Aorta (tissue), 5 donors: ENCODE results near the gene SFRP2. TPM values are rescaled to one million over a fixed set of nuclear protein-coding genes. Genes with fewer than 3 reads are reported as not detected.

Experiments used
- ATAC-seq: fragments of 200-7000 bp; cut with Tn5 transposase; one replicate; pipeline ENCODE4 v1.9.1; 2022; ENCODE audit warnings: moderate library complexity; ENCODE audit not compliant: low FRiP score
- DNase-seq, 2 donors: peaks; one replicate each; pipeline ENCODE4 v3.0.0-alpha.2; 2020
- H3K27ac ChIP-seq, 2 donors: one replicate each; pipeline ENCODE4 v1.5.1; 2013; ENCODE audit warnings: low read length in 2 of 2, mild to moderate bottlenecking in 2 of 2, moderate library complexity in 2 of 2, control low read depth in 1 of 2, inconsistent platforms in 1 of 2, low read depth in 1 of 2
- H3K27me3 ChIP-seq, 2 donors: one replicate each; pipeline ENCODE4 v1.6.1; 2013; ENCODE audit warnings: control low read depth in 1 of 2, low read length in 1 of 2, mild to moderate bottlenecking in 1 of 2, moderate library complexity in 1 of 2; ENCODE audit not compliant: insufficient read depth in 2 of 2, control insufficient read depth in 1 of 2
- H3K36me3 ChIP-seq, 2 donors: one replicate each; pipeline ENCODE4 v1.6.1; 2013; ENCODE audit warnings: control low read depth in 1 of 2, low read length in 1 of 2, mild to moderate bottlenecking in 1 of 2; ENCODE audit not compliant: insufficient read depth in 2 of 2, control insufficient read depth in 1 of 2
- H3K4me1 ChIP-seq, 2 donors: one replicate each; pipeline ENCODE4 v1.6.1; 2013; ENCODE audit warnings: low read length in 2 of 2, control low read depth in 1 of 2, mild to moderate bottlenecking in 1 of 2, moderate library complexity in 1 of 2; ENCODE audit not compliant: insufficient read depth in 2 of 2, control insufficient read depth in 1 of 2
- H3K4me3 ChIP-seq, 2 donors: one replicate each; pipeline ENCODE4 v1.5.1; 2013; ENCODE audit warnings: low read length in 2 of 2, control low read depth in 1 of 2, mild to moderate bottlenecking in 1 of 2
- H3K9me3 ChIP-seq: one replicate; pipeline ENCODE4 v1.6.1; 2013; ENCODE audit warnings: mild to moderate bottlenecking, low read length; ENCODE audit not compliant: control insufficient read depth
- WGBS, 2 donors: extraction: QIAGEN DNeasy Blood & Tissue Kit; methylation state at CpG; one replicate each; pipeline ENCODE4 v1.1.7; 2013; 5-methylcytosine and 5-hydroxymethylcytosine counted together
- intact Hi-C, 2 donors: fragments of 100-400 bp; cut with DNase I; formaldehyde crosslinking; loops; one replicate each; pipeline versions ENCODE4 v1.14.2 to v1.15.0; 2022
- polyA plus RNA-seq, 2 donors: library from polyadenylated mRNA; stranded (reverse); fragments of 200-250 nt; gene quantifications; one replicate each; pipeline ENCODE4 v1.2.3, GENCODE V29; 2013
- total RNA-seq, 2 donors: library from RNA; stranded (reverse); fragmentation: NEBNext Ultra II Directional; extraction: Animal tissue kit (Norgen Biotek cat#: 25700); gene quantifications; one replicate each; pipeline ENCODE4 v1.2.1, GENCODE V29; 2021
- donor health status: healthy with polysubstance abuse.
- donor health status: Bipolar disorder and iron deficiency.
- donor health status: DM: no; HTN: no; CAD: no.
- donor health status: DM: no; HTN: no; CAD: no.
- donor health status: DM: yes; HTN: yes; CAD: no.

The SFRP2 gene
- total and polyA plus RNA-seq, 4 donors: 0.92 to 1,198 (median 52.0) TPM

DNA sequence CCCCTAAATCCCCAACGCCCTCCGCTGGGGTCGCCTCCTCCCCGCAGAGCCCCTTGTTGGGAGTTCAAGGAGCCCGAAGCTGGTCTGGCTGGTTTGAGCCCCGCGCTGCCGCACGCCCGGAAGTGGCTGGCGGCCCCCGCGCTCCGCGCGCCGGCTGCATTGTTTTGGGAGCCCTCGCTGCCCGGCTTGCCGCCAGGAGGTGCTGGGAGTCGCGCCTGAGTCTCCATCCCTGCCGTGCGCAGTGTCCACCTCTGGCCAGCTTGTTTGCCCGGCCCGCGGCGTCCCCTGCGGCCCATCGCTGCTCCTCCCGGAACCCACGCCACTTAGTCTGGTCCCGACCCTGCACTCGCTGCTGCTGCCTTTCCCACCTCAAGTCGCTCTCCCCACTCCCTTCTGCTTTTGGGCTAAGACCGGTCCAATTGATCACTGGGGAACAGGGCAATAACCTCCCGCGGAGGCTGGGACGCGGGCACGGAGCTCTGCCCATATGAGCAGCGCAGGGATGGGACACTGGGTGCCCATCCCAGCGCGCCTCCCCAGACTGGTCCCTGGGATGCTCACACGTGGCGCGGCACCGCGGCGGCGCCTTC, 2.2 kb upstream of the SFRP2 start:
- Histone ChIP-seq H3K27ac (no peak overlapping the region), H3K4me3 (peak overlapping the region in 1 of 2 donors; percentile 5), H3K9me3 (no peaks in the 10 kb centered on the region), H3K4me1 (peaks cover 0 to 2% of the 10 kb centered on the region in 2 donors), H3K27me3 (no peaks in the 10 kb centered on the region), H3K36me3 (no peaks in the 10 kb centered on the region)
- DNase-seq: peak; percentile 60 to 85
- WGBS, 2 donors: 8% methylated on average over 44 to 51 of the region's 51 CpGs
- intact Hi-C loops: no loop called here
- ATAC-seq: peak; percentile 43

DNA sequence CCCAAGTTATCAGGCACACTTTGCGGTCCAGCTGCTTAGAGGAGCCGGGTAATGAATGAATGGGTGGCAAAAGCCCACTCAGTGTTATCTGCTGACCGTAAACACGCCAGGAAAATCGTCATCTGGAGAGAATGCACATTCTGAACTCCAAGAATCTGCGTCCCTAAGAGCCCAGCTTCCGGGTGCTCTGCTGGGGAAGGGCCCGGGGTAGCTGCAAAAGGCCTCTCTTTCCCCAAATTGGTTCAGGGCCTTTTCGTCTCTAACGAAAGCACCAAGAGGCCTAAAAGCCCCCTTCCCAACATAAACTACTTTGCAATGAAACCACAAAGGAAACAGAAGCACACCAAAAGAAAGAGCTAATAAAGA, 1.6 kb upstream of the SFRP2 start:
- Histone ChIP-seq H3K4me3 (no peak overlapping the region), H3K9me3 (no peaks in the 10 kb centered on the region), H3K36me3 (no peaks in the 10 kb centered on the region), H3K27ac (no peak overlapping the region), H3K27me3 (no peaks in the 10 kb centered on the region), H3K4me1 (peaks cover 0 to 2% of the 10 kb centered on the region in 2 donors)
- intact Hi-C loops: no loop called here
- ATAC-seq (no peak), DNase-seq (no peak)
- 91 to 93% methylated on average over 10 of the region's 10 CpGs for WGBS, 2 donors

GRCh38 chr4:153789741-153790499, 1.0 kb upstream of the SFRP2 start:
- Histone ChIP-seq H3K4me3 (no peak overlapping the region), H3K36me3 (no peaks in the 10 kb centered on the region), H3K27ac (no peak overlapping the region), H3K27me3 (no peaks in the 10 kb centered on the region), H3K4me1 (peaks cover 0 to 2% of the 10 kb centered on the region in 2 donors), H3K9me3 (no peaks in the 10 kb centered on the region)
- intact Hi-C loops: no loop called here
- WGBS, 2 donors: 64 to 73% methylated on average over 28 of the region's 28 CpGs
- DNase-seq (no peak), ATAC-seq (no peak)

- no peaks in the 10 kb centered on the region for H3K9me3 ChIP-seq
- H3K36me3 ChIP-seq: no peaks in the 10 kb centered on the region
- no peak for ATAC-seq
- 26 to 35% methylated on average over 15 of the region's 15 CpGs for WGBS, 2 donors
- no peak overlapping the region for H3K27ac ChIP-seq
- no peaks in the 10 kb centered on the region for H3K27me3 ChIP-seq
- no peak for DNase-seq
- intact Hi-C loops: no loop called here
- H3K4me1 ChIP-seq: peaks cover 0 to 2% of the 10 kb centered on the region in 2 donors
- H3K4me3 ChIP-seq: no peak overlapping the region
These were observed 851 bp downstream of the SFRP2 start for GRCh38 chr4:153788051-153788412.

- Histone ChIP-seq H3K4me3 (no peak overlapping the region), H3K27ac (no peak overlapping the region)
- intact Hi-C loops: no loop called here
These were observed 1.3 kb downstream of the SFRP2 start for GRCh38 chr4:153787575-153787974.

GRCh38 chr4:153787061-153787560, 1.8 kb downstream of the SFRP2 start:
- Histone ChIP-seq H3K36me3 (no peaks in the 10 kb centered on the region), H3K27ac (no peak overlapping the region), H3K4me1 (peaks cover 0 to 2% of the 10 kb centered on the region in 2 donors), H3K9me3 (no peaks in the 10 kb centered on the region), H3K27me3 (no peaks in the 10 kb centered on the region), H3K4me3 (no peak overlapping the region)
- intact Hi-C loops: no loop called here
- 73 to 77% methylated on average over 1 of the region's 1 CpG for WGBS, 2 donors
- DNase-seq: no peak
- ATAC-seq: no peak

More at GRCh38 chr4:153787575-153787974, 1.3 kb downstream of the SFRP2 start:
- DNase-seq (no peak), ATAC-seq (no peak)
- Histone ChIP-seq H3K4me1 (peaks cover 0 to 2% of the 10 kb centered on the region in 2 donors), H3K9me3 (no peaks in the 10 kb centered on the region), H3K27me3 (no peaks in the 10 kb centered on the region), H3K36me3 (no peaks in the 10 kb centered on the region)
- WGBS, 2 donors: 67 to 78% methylated on average over 5 of the region's 5 CpGs

- H3K4me1 ChIP-seq: peaks cover 0 to 2% of the 10 kb centered on the region in 2 donors
- no peaks in the 10 kb centered on the region for H3K9me3 ChIP-seq
- no peak overlapping the region for H3K27ac ChIP-seq
- WGBS, 2 donors: 23 to 36% methylated on average over 3 of the region's 3 CpGs
- no peak overlapping the region for H3K4me3 ChIP-seq
- H3K36me3 ChIP-seq: no peaks in the 10 kb centered on the region
- no peaks in the 10 kb centered on the region for H3K27me3 ChIP-seq
- intact Hi-C loops: no loop called here
- ATAC-seq: no peak
- no peak for DNase-seq
These were observed 2.8 kb downstream of the SFRP2 start for GRCh38 chr4:153785910-153786721.

- Histone ChIP-seq H3K4me3 (no peak overlapping the region), H3K27ac (no peak overlapping the region), H3K27me3 (no peaks in the 10 kb centered on the region), H3K36me3 (no peaks in the 10 kb centered on the region), H3K9me3 (no peaks in the 10 kb centered on the region), H3K4me1 (peaks cover 0 to 2% of the 10 kb centered on the region in 2 donors)
- 84 to 91% methylated on average over 3 of the region's 3 CpGs for WGBS, 2 donors
- intact Hi-C loops: no loop called here
- DNase-seq (no peak), ATAC-seq (no peak)
These were observed 4.7 kb downstream of the SFRP2 start for GRCh38 chr4:153784166-153784699.
